Pulmonary artery endothelial cell (primary cell): ENCODE results near the gene FZD2. TPM values are rescaled to one million over a fixed set of nuclear protein-coding genes. Genes with fewer than 3 reads are reported as not detected.
"Not testable (repeated sequence)": the region's sequence is repeated elsewhere in the genome, so short reads cannot be mapped to it uniquely, and the experiment has no call there.

Experiments used
- DNase-seq: peaks from one replicate; pipeline ENCODE4 v3.0.0-alpha.2; 2011; ENCODE audit warnings: low read depth, low spot score
- total RNA-seq: library from RNA; depleted of rRNA; stranded (reverse); fragments of >200 nt; gene quantifications from 2 replicates; pipeline ENCODE4 v1.2.3, GENCODE V29; 2014

Gene FZD2
- total RNA-seq, 1 donor from 2014 or later = 0.79 TPM

DNA sequence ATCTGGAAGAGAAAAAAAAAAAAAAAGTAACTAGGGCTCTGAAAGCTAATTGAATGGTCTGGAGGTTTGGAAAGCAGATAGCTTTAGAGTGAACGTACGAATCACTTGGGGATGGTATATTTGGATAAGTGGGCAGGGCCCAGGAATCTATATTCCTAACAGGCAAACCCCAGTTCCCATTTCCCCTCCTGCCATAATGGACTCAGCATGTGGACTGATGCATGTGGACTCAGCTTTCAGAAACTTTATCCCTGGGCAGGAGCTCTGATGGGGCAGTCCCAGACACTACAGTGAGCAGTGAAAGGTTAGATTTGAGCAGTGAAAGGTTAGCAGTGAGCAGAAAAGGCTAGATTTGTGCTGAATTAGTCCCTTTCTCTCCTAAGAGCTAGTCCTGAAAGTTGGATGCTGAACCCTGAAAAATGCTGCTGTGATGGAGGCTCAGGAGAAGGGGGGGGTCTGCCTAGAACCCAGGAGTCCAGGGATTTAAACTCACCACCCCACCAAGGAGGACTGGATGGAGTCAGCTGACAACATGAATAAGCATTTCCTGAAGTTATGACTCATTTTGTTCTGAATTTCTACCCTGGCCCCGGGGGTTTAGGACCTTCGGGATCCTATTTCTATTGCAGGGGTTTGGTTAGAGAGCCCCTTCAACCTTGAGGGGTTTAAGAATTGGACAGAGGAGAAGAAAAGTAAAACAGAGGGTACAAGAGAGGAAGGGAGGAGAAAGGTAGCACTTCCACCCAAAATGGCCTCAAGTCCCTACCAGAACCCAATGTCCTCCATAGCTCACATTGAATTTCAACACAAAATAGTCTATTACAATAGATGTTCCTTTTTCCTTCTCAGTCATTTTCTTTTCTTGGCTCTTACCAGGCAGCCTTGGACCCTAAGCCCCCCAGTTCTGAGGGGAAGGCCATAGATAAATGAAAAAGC is 10.3 kb upstream of the FZD2 start:
- no peak for DNase-seq

DNA sequence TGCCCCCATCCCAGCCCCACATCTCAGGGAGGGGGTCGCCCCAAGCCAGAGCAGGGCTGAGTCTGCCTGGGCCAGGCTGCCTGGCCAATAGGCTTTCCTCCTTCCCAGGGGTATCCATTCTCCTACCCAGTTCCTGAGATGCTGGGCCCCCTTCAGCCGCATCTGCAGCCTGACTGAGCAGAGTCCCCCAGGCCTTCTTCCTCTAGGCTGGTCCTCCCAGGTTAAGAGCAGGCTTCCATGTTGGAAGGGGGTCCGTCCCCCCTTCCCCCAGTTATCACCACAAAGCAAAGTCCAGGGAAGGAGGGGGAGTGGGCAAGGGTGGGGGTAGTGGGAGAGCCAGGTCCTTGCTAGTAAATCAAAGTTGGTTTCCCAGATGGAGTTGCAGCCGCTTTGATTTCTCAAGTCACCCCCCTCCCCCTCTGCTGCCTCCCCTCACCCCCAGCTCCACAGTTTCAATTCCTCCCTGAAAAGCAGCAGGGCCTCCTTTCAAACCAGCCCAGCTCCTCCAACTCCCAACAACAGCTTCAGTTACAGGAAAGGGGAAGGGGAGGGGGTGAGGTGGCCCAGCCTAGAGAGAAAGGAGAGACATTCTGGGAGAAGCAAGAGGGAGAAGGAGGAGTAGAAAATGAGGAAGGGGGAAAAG is 9.5 kb upstream of the FZD2 start:
- no peak for DNase-seq

DNA sequence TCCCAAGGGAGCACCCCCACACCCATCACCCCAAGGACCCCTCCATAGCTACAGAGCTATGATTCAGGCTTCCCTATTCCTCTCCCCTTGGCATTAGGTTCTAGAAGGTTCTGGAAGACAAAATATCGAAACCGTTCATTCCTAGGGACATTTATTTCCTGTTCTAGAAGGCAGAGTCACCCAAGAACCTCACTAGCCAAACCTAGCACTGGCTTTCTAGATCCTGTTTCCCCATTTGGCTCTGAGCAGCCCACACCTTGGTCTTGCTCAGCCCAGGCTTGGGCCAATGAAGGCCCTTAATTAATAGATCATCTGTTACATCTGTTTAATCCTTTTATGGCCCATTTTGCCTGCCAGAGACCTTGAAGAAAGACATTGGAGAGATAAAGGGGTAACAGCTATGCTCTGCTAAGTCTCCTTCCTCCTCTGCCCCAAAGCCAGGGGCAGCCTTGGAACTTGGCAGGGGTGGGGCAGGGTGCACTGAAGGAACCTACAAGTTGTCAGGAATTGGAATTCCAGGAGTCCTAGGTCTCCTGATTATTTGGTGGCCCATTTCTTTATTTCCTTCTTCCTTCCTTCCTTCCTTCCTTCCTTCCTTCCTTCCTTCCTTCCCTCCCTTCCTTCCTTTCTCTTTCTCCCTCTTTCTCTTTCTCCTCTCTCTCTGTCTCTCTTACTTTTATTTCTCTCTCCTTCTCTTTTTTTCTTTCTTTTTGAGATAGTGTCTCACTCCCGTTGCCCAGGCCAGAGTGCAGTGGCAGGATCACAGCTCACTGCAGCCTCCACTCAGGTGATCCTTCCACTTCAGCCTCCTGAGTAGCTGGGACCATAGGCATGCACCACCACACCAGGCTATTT is 8.7 kb upstream of the FZD2 start:
- DNase-seq = no peak

DNA sequence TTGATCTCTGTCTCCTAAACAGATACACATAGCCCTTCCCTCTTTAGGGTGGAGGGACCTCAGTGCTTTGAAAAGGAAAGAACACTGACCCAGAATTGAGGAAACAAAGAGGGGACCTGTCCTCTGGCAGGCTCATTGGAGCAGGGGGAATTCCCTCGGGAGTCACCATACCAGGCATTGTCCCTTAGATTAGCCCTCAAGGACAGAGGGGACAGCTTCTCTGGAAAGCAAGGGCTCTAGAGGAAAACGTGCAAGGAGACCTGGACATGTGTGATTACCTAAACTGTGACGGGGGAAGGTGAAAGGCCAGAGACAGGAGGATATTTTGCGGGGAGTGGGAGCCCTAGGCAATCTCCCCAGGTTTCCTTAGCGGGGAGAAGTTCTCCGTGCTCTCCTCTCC is 7.6 kb upstream of the FZD2 start:
- no peak for DNase-seq

DNA sequence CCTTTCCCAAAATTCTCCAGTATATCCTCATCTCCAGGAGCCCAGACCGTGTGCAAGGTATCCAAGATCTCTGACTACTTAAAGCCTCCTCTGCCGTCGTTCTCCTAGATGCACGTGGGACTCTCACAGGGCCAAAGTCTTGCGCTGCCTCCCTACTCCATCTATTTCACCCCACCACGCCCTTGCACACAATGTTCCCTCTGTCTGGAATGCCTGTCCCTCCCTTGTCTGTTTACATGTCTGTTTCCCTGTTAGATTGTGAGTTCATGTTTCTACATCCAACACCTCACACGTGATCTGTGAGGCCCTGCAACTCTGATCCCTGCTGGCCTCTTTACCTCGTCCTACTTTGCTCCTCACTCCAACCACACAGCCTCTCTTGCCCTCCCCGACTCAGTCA is 4.9 kb upstream of the FZD2 start:
- DNase-seq = no peak

DNA sequence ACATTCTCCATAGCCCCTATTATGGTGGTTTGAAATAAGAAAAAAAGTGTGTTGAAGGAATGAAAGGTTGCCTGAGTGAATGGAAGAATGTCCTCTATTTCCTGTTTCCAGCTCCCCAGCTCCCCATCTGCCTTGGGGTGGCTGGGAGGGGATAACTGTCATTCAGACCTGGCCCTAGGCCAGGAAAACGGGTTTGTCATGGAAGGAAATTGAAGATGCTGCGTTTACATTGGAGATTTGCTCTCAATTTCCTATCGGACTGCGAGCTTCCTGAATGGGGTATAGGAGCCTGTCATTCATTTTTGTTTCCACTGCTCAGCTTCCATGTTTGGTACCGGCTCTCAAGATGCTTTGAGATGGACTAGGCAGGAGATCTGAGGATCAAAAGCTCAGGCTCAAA is 2.2 kb upstream of the FZD2 start:
- no peak for DNase-seq

DNA sequence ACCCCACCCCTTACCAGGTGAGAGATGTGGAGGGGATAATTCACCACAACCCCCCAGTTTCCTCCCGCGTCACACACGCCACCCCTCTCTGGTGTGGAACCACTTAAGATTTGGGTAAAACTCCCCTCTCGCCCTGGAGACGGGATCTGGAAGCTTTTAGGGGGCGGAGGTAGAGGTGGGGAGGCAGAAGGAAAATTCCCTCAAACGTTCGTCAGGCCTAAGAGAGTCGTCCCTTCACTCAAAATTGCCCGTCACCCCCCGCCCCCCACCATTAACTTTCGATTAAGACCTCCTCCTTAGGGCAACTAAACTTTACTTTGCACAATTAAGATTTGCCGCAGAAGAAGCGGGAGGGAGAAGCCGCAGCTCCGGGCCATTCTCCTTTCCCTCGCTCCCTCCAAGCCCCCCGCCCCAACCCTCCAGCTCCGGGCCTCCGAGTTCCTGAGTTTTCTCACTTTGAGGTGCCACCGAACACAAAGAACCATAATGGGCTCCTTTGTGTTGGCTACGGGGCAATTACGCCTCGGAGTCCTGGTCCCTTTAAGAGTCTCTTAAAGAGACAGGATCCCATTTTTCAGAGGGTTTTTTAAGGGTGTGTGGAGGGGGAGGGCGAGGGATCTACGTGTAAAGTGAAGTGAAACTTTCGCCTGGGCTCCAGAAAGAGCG is 985 bp upstream of the FZD2 start:
- DNase-seq = no peak

DNA sequence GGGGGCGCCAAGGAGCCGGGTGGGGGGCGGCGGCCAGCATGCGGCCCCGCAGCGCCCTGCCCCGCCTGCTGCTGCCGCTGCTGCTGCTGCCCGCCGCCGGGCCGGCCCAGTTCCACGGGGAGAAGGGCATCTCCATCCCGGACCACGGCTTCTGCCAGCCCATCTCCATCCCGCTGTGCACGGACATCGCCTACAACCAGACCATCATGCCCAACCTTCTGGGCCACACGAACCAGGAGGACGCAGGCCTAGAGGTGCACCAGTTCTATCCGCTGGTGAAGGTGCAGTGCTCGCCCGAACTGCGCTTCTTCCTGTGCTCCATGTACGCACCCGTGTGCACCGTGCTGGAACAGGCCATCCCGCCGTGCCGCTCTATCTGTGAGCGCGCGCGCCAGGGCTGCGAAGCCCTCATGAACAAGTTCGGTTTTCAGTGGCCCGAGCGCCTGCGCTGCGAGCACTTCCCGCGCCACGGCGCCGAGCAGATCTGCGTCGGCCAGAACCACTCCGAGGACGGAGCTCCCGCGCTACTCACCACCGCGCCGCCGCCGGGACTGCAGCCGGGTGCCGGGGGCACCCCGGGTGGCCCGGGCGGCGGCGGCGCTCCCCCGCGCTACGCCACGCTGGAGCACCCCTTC is 484 bp downstream of the FZD2 start:
- DNase-seq = no peak

DNA sequence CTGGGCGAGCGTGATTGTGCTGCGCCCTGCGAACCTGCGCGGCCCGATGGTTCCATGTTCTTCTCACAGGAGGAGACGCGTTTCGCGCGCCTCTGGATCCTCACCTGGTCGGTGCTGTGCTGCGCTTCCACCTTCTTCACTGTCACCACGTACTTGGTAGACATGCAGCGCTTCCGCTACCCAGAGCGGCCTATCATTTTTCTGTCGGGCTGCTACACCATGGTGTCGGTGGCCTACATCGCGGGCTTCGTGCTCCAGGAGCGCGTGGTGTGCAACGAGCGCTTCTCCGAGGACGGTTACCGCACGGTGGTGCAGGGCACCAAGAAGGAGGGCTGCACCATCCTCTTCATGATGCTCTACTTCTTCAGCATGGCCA is 1.0 kb downstream of the FZD2 start:
- no peak for DNase-seq

DNA sequence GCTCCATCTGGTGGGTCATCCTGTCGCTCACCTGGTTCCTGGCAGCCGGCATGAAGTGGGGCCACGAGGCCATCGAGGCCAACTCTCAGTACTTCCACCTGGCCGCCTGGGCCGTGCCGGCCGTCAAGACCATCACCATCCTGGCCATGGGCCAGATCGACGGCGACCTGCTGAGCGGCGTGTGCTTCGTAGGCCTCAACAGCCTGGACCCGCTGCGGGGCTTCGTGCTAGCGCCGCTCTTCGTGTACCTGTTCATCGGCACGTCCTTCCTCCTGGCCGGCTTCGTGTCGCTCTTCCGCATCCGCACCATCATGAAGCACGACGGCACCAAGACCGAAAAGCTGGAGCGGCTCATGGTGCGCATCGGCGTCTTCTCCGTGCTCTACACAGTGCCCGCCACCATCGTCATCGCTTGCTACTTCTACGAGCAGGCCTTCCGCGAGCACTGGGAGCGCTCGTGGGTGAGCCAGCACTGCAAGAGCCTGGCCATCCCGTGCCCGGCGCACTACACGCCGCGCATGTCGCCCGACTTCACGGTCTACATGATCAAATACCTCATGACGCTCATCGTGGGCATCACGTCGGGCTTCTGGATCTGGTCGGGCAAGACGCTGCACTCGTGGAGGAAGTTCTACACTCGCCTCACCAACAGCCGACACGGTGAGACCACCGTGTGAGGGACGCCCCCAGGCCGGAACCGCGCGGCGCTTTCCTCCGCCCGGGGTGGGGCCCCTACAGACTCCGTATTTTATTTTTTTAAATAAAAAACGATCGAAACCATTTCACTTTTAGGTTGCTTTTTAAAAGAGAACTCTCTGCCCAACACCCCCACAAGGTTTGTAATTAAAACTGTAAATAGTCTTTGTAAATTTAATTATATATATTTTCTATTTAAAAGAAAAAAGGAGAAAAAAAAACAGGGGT is 1.7 kb downstream of the FZD2 start:
- no peak for DNase-seq

DNA sequence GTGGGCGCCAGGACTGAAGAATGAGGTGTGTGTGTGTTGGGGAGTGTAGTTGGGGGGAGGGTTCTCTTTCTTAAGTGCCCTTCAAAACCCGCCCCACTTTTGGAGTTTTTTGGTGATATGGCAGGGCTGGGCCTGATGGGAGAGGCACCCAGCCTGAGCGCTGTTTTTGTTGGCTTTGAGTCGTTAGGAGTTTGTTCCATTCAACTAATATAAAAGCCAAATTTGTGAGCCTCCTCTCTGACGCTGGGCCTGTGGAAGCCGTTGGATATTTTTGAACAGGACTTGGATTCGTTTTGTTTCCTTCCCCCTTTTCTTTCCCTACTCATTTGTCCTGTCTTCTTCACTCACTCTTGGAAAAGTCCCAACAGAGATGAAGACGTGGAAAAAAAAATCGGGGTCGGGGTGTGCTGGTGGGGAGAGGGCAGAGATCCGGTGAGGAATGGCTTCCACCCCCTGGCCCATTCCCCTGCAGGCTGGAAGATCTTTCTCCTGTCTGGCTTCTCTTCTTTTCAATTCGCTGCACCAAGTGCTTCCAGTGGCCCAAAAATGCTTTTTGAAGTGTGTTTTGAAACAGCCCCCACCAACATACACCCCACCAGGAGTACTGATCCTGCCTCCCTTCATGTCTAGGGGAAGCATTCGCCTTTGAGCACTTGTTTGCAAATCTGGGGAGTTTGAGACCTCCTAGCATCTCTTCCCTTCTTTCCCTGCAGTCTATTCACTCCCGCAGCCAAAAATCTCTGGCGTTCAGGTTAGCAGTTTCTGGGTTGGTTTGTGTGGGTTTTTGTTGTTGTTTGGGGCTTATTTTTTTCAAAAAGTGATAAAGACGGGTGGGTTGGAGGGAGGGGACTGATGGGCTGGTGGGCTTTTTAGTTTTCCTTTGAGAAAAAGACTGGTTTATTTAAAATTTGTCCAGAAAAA is 2.6 kb downstream of the FZD2 start:
- no peak for DNase-seq

DNA sequence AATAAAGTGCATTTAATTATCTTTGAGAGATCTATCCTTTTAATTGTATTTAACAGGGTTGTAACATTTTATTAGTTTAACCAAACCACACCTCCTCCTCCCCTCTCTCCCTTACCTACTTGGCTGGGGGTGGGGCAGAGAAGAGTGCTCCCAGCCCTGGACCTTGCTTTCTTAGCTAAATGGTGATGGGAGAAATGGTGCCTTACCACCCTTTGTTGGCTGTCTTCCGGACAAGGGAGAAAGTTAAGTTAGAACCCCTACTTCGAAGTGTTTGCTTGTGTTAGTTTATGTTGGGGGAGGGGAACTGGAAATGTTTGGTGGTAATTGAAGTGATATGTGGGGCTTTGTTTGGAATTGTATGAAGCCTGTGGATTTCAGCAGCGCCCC is 3.9 kb downstream of the FZD2 start:
- no peak for DNase-seq

DNA sequence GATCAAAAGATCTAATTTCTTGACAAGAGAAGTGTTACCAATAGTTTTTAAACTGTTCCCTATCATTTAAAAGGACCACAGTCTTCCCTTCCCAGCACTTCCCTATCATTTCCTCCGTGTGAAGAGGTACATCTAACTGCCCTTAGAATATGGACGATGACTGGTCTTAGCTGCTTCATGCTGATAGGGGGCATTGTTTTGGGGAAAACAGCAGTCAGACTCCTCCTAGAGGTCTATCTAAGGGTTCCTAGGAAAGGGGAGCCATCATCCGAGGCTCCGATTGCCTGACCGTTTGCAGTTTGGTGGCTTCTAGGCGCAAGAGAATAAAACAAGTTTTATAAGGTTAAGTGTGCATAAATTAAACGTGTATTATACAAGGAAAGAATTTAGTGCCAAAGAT is 7.1 kb downstream of the FZD2 start:
- no peak for DNase-seq

DNA sequence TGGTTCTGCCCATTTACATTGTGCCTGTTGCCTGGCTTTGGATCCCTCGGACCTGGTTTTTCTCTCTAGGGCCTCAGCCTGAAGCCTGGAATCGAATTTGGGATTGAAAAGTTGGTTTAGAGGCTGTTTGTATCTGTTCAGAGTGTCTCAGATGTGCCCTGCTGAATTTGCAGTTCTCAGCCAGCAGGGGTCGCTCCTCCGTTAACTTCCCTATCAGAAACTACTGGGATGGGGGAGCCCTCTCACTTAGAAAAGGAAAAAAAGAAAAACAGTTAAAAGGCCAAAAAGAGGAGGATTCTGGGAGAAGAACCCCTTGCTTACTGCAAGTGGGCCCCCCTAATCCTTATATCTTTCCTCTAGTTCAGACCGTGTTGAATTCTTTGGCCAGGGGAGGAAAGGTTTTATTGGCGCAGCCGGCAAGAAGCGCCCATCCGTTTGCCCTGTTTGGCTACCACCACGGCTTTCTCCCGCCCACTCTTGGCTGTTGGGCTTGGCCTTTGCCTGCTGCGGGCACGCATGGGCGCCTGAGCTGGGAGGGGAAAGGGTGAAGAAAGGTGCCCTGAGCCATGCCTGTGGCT is 8.7 kb downstream of the FZD2 start:
- DNase-seq = no peak

DNA sequence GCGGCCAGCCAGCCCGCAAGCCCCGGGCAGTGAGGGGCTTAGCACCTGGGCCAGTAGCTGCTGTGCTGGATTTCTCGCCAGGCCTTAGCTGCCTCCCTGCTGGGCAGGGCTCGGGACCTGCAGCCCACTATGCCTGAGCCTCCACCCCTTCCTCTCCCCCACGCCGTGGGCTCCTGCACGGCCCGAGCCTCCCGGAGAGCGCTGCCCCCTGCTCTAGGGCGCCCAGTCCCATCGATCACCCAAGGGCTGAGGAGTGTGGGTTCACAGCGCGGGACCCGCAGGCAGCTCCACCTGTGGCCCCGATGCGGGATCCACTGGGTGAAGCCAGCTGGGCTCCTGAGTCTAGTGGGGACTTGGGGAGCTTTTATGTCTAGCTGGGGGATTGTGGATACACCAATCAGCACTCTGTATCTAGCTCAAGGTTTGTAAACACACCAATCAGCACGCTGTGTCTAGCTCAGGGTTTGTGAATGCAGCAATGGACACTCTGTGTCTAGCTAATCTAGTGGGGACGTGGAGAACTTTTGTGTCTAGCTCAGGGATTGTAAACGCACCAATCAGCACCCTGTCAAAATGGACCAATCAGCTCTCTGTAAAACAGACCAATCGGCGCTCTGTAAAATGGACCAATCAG is 11.1 kb downstream of the FZD2 start:
- DNase-seq = not testable (repeated sequence)

DNA sequence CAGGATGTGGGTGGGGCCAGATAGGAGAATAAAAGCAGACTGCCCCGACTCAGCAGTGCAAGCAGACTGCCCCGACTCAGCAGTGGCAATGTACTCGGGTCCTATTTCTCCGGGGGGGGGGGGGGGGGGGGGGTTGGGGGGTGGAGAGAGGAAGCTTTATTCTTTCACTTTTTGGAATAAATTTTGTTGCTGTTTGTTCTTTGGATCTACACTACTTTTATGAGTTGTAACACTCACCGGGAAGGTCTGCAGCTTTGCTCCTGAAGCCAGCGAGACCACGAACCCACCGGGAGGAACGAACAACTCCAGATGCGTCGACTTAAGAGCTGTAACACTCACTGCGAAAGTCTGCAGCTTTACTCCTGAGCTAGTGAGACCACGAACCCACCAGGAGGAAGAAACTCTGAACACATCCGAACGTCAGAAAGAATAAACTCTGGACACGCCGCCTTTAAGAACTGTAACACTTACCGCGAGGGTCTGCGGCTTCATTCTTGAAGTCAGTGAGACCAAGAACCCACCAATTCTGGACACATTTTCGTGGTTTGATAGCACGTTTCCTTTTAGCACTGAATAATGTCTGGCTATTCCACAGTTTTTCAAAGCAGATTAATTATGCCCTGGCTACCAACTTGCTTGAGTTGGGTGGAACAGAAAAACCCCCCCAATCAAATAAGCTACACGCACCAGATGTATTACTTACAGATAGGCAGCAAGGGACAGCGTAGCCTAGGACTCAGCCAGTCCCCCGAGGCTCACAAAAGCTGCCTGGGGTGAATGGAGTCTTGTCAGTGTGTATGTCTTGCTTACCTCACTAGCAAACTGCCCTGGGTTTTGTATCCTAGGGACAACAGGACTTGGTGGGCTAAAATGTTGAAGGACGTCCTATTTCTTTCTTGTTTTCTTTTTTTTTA is 11.9 kb downstream of the FZD2 start:
- no peak for DNase-seq

DNA sequence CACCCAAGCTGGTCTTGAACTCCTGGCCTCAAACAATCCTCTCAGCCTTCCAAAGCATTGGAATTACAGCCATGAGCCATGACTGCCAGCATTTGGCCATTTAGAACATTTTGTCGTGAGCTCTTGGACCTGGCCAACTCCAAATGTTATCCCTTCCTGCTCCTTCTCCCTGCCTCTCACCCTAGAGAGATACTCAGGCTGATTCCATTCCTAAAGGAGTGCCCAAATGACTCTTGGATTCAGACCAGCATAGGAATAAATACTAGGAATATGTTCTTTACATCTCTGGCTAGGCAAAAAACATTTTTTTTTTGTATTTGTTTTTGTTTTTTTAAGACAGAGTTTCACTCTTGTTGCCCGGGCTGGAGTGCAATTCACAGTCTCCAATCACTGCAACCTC is 15.5 kb downstream of the FZD2 start:
- DNase-seq = no peak
